Naive B cell (primary cell): Measurements from ENCODE around the gene TMEM170A. TPM values are rescaled to one million over a fixed set of nuclear protein-coding genes. Genes with fewer than 3 reads are reported as not detected.
"Not testable (repeated sequence)": the region's sequence is repeated elsewhere in the genome, so short reads cannot be mapped to it uniquely, and the experiment has no call there.

Source experiments
- ATAC-seq, 2 donors: fragments of 150-1000 bp; cut with Tn5 transposase; 2 replicates each; pipeline ENCODE4 v1.10.0; 2021; ENCODE audit warnings: low read depth in 2 of 2, mild to moderate bottlenecking in 2 of 2, moderate library complexity in 2 of 2
- DNase-seq: peaks from one replicate; pipeline ENCODE4 v3.0.0; 2022
- H3K27ac Mint-ChIP-seq, 6 donors: one replicate each; pipeline ENCODE4 v1.8.0; 2020 to 2022; ENCODE audit warnings: mild to moderate bottlenecking in 6 of 6, mixed read lengths in 6 of 6, moderate library complexity in 5 of 6, inconsistent platforms in 2 of 6
- H3K27me3 Mint-ChIP-seq, 3 donors: one replicate each; pipeline ENCODE4 v1.8.0; 2021 to 2022; ENCODE audit warnings: mixed read lengths in 3 of 3, mild to moderate bottlenecking in 1 of 3
- H3K36me3 Mint-ChIP-seq, 2 donors: one replicate each; pipeline ENCODE4 v1.8.0; 2020 to 2022; ENCODE audit warnings: mixed read lengths in 2 of 2, inconsistent platforms in 1 of 2, mild to moderate bottlenecking in 1 of 2
- H3K4me1 Mint-ChIP-seq, 3 donors: one replicate each; pipeline ENCODE4 v1.8.0; 2020 to 2022; ENCODE audit warnings: mixed read lengths in 3 of 3, inconsistent platforms in 1 of 3, mild to moderate bottlenecking in 1 of 3, moderate library complexity in 1 of 3
- H3K4me3 Mint-ChIP-seq, 8 donors: one replicate each; pipeline ENCODE4 v1.8.0; 2020 to 2022; ENCODE audit warnings: mild to moderate bottlenecking in 8 of 8, mixed read lengths in 8 of 8, moderate library complexity in 8 of 8, inconsistent platforms in 2 of 8
- H3K9me3 Mint-ChIP-seq, 7 donors: one replicate each; pipeline ENCODE4 v1.8.0; 2020 to 2022; ENCODE audit warnings: mixed read lengths in 7 of 7, mild to moderate bottlenecking in 5 of 7, inconsistent platforms in 2 of 7, moderate library complexity in 1 of 7
- polyA plus RNA-seq, 6 donors: library from polyadenylated mRNA; unstranded; fragments of 300-500 nt; fragmentation: Illumina TruSeq; gene quantifications; one replicate each; pipeline ENCODE4 v1.2.3, GENCODE V29; 2021; ENCODE audit warnings: low read depth in 6 of 6

Gene TMEM170A
- polyA plus RNA-seq, 6 donors from 2014 or later, result 37.3 to 51.2 (median 44.6) TPM

GRCh38 chr16:75476817-75477216 is 12.3 kb upstream of the TMEM170A start:
- Mint-ChIP-seq H3K4me1 (peaks cover 6 to 9% (median 6%) of the 10 kb centered on the region in 3 donors), H3K27me3 (peaks cover 14 to 23% (median 15%) of the 10 kb centered on the region in 3 donors), H3K9me3 (peaks cover 0 to 2% (median 0%) of the 10 kb centered on the region in 7 donors), H3K36me3 (no peaks in the 10 kb centered on the region), H3K27ac (no peak overlapping the region), H3K4me3 (no peak overlapping the region)
- ATAC-seq (no peak), DNase-seq (no peak)

DNA sequence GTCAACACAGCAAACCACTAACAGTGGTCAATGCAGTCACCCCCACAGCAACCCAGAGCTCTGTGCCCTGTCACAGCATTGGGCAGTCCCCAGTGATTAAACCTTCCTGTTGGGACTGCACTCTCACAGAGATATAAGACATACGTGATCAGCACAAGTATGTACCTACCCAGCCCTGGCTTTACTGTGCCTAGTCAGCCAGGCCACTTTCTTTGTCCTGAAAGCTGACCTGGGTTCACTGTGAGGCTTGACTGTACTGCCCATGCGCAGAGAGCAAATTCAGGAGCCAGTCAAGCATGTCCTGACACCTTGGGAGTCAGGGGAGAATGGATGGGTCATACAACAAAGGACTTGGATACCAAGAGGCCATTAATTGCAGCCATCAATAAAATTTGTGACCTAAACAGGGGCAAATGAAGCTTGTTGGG is 10.9 kb upstream of the TMEM170A start:
- H3K36me3 Mint-ChIP-seq, result no peaks in the 10 kb centered on the region
- DNase-seq, result no peak
- H3K4me3 Mint-ChIP-seq, result no peak overlapping the region
- H3K9me3 Mint-ChIP-seq, result peaks cover 0 to 2% (median 0%) of the 10 kb centered on the region in 7 donors
- H3K4me1 Mint-ChIP-seq, result peaks cover 4 to 11% (median 6%) of the 10 kb centered on the region in 3 donors
- H3K27me3 Mint-ChIP-seq, result peaks cover 15 to 19% (median 17%) of the 10 kb centered on the region in 3 donors
- ATAC-seq, result no peak
- no peak overlapping the region for H3K27ac Mint-ChIP-seq

- H3K4me3 Mint-ChIP-seq, result no peak overlapping the region
- ATAC-seq (no peak), DNase-seq (no peak)
- peaks cover 11 to 19% (median 12%) of the 10 kb centered on the region in 3 donors for H3K27me3 Mint-ChIP-seq
- H3K9me3 Mint-ChIP-seq, result peaks cover 0 to 1% (median 0%) of the 10 kb centered on the region in 7 donors
- no peak overlapping the region for H3K27ac Mint-ChIP-seq
- peaks cover 5 to 10% (median 6%) of the 10 kb centered on the region in 3 donors for H3K4me1 Mint-ChIP-seq
- H3K36me3 Mint-ChIP-seq, result no peaks in the 10 kb centered on the region
Observed at GRCh38 chr16:75472908-75473877, 8.7 kb upstream of the TMEM170A start.

GRCh38 chr16:75471723-75472633 is 7.5 kb upstream of the TMEM170A start:
- Mint-ChIP-seq H3K27me3 (peaks cover under 1 to 11% (median 10%) of the 10 kb centered on the region in 3 donors), H3K36me3 (no peaks in the 10 kb centered on the region), H3K9me3 (no peaks in the 10 kb centered on the region), H3K4me3 (no peak overlapping the region), H3K27ac (peak overlapping the region in 1 of 6 donors; percentile 3), H3K4me1 (peaks cover 0 to 4% (median 4%) of the 10 kb centered on the region in 3 donors)
- peak; percentile 74 to 80 for ATAC-seq
- peak; percentile 33 for DNase-seq

- Mint-ChIP-seq H3K9me3 (no peaks in the 10 kb centered on the region), H3K4me3 (no peak overlapping the region), H3K36me3 (no peaks in the 10 kb centered on the region), H3K27me3 (peaks cover 0 to 2% (median 0%) of the 10 kb centered on the region in 3 donors), H3K27ac (no peak overlapping the region), H3K4me1 (peaks cover 15 to 28% (median 27%) of the 10 kb centered on the region in 3 donors)
- ATAC-seq, result no peak
- no peak for DNase-seq
Observed at GRCh38 chr16:75466760-75467159, 2.3 kb upstream of the TMEM170A start.

GRCh38 chr16:75463389-75464121 is 934 bp downstream of the TMEM170A start:
- H3K4me3 Mint-ChIP-seq, result peak overlapping the region; percentile 91 to 96 (median 93)

DNA sequence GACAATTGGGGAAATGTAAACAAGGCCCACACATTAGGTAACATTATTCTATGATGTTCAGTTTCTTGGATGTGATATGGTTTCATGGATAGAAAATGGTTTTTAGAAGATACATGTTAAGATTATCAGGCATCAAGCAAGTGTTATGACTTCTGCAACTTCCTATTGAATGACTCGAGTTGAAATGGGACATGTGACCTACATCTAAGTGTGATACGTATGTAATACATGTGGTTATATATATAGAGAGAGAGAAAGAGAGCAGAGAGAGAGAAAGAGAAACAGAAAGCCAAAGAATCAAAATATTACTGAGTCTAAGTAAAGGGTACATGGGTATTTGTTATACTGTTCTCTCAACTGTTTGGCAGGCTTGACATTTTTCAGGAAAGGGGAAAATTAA is 1.7 kb downstream of the TMEM170A start:
- H3K9me3 Mint-ChIP-seq, result no peaks in the 10 kb centered on the region
- H3K4me1 Mint-ChIP-seq, result peaks cover 31 to 57% (median 55%) of the 10 kb centered on the region in 3 donors
- peak; percentile 18 for DNase-seq

More at GRCh38 chr16:75463389-75464121, 934 bp downstream of the TMEM170A start:
- not testable (repeated sequence) for H3K9me3 Mint-ChIP-seq, H3K27me3 Mint-ChIP-seq, H3K36me3 Mint-ChIP-seq, ATAC-seq, DNase-seq
- peak overlapping the region; percentile 44 to 96 (median 88) for H3K27ac Mint-ChIP-seq
- H3K4me1 Mint-ChIP-seq, result peaks cover 25 to 54% (median 49%) of the 10 kb centered on the region in 3 donors

GRCh38 chr16:75461575-75461974 is 2.9 kb downstream of the TMEM170A start:
- Mint-ChIP-seq H3K27ac (no peak overlapping the region), H3K27me3 (no peaks in the 10 kb centered on the region), H3K9me3 (no peaks in the 10 kb centered on the region), H3K4me1 (peaks cover 35 to 65% (median 61%) of the 10 kb centered on the region in 3 donors), H3K36me3 (peaks cover 0 to 5% of the 10 kb centered on the region in 2 donors), H3K4me3 (peak overlapping the region in 1 of 8 donors; percentile 94)
- DNase-seq, result no peak
- no peak for ATAC-seq

More for the DNA sequence above, 1.7 kb downstream of the TMEM170A start:
- H3K27ac Mint-ChIP-seq, result peak overlapping the region; percentile 14 to 96 (median 87)
- peaks cover 0 to 5% of the 10 kb centered on the region in 2 donors for H3K36me3 Mint-ChIP-seq
- no peaks in the 10 kb centered on the region for H3K27me3 Mint-ChIP-seq
- peak in 1 of 2 donors; percentile 7 for ATAC-seq
- H3K4me3 Mint-ChIP-seq, result peak overlapping the region; percentile 91 to 96 (median 93)

DNA sequence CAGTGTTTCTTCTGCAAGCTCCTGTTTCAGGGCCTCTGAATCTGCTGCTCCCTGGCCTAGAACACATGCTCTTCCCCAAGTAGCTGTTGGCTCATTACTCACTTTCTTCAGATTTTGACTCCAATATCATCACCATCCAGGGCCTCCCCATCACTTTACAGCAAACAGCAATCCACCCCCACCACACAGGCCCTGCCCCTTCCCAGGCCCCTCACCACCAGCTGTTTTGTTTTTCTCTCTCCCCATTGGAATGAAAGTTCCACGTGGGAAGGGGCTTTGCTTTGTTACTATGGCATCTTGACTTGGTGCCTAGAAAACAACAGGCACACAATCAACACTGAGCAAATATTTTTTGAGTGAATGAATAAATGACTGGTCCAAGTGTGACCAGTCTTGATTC is 4.0 kb downstream of the TMEM170A start:
- H3K36me3 Mint-ChIP-seq, result peaks cover 0 to 5% of the 10 kb centered on the region in 2 donors
- H3K4me1 Mint-ChIP-seq, result peaks cover 39 to 73% (median 72%) of the 10 kb centered on the region in 3 donors
- no peak for DNase-seq
- ATAC-seq, result no peak
- no peaks in the 10 kb centered on the region for H3K9me3 Mint-ChIP-seq
- H3K27ac Mint-ChIP-seq, result peak overlapping the region in 2 of 6 donors; percentile 3 to 66
- peak overlapping the region in 1 of 8 donors; percentile 48 for H3K4me3 Mint-ChIP-seq
- H3K27me3 Mint-ChIP-seq, result no peaks in the 10 kb centered on the region

DNA sequence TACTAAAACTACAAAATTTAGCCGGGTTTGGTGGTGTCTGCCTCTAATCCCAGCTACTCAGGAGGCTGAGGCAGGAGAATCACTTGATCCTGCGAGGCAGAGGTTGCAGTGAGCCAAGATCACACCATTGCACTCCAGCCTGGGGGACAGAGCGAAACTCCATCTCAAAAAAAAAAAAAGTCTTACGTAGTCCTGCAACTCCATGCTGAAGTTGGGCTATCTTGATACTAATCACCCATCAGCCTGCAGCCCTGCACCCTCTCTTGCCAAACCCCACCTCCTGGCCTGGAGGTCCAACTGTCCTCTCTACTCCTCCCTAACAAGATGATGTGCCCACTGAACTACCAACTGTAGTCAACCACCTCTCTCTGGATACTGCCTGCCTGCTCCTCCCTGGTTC is 4.8 kb downstream of the TMEM170A start:
- ATAC-seq (no peak), DNase-seq (no peak)
- H3K4me1 Mint-ChIP-seq, result peaks cover 40 to 71% (median 70%) of the 10 kb centered on the region in 3 donors
- peak overlapping the region in 1 of 8 donors; percentile 2 for H3K4me3 Mint-ChIP-seq
- H3K36me3 Mint-ChIP-seq, result peaks cover 0 to 5% of the 10 kb centered on the region in 2 donors
- no peaks in the 10 kb centered on the region for H3K9me3 Mint-ChIP-seq
- peak overlapping the region in 2 of 6 donors; percentile 13 to 26 for H3K27ac Mint-ChIP-seq
- no peaks in the 10 kb centered on the region for H3K27me3 Mint-ChIP-seq

- H3K27ac Mint-ChIP-seq, result no peak overlapping the region
- peaks cover 40 to 76% (median 75%) of the 10 kb centered on the region in 3 donors for H3K4me1 Mint-ChIP-seq
- ATAC-seq (no peak), DNase-seq (no peak)
- H3K9me3 Mint-ChIP-seq, result no peaks in the 10 kb centered on the region
- peaks cover 0 to 5% of the 10 kb centered on the region in 2 donors for H3K36me3 Mint-ChIP-seq
- H3K27me3 Mint-ChIP-seq, result no peaks in the 10 kb centered on the region
- H3K4me3 Mint-ChIP-seq, result no peak overlapping the region
Observed at GRCh38 chr16:75458439-75458838, 6.0 kb downstream of the TMEM170A start.

DNA sequence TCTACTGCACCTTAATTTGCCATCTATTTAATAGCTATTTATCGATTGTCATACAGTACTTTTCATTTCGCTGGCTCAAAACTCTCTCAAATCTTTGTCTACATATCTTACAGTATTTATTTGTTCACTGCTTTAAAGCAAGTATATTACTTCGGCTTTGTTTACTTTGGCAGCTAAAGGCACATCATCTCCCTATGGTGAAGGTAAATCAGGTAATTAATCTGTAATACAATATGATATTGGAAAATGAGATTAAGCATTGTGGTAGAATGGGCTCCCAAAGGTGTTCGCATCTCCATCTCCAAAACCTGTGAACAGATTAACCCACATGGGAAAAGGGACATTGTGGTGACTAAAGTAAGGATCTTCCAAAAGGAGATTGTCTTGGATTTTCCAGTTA is 6.5 kb downstream of the TMEM170A start:
- no peak overlapping the region for H3K4me3 Mint-ChIP-seq
- H3K27ac Mint-ChIP-seq, result no peak overlapping the region
- peaks cover 42 to 76% (median 75%) of the 10 kb centered on the region in 3 donors for H3K4me1 Mint-ChIP-seq
- peaks cover 0 to 5% of the 10 kb centered on the region in 2 donors for H3K36me3 Mint-ChIP-seq
- DNase-seq, result no peak
- no peaks in the 10 kb centered on the region for H3K27me3 Mint-ChIP-seq
- ATAC-seq, result no peak
- H3K9me3 Mint-ChIP-seq, result no peaks in the 10 kb centered on the region
